Psoas muscle (tissue), 8 donors: ENCODE data around the gene TMEM88. TPM values are rescaled to one million over a fixed set of nuclear protein-coding genes. Genes with fewer than 3 reads are reported as not detected.
A peak's percentile ranks its signal among the peaks of the same experiment; 100 is the strongest.

Source experiments
- ATAC-seq, 4 donors: fragments of 200-7000 bp; cut with Tn5 transposase; one replicate each; pipeline ENCODE4 v1.9.1; 2020; ENCODE audit warnings: moderate library complexity in 3 of 4, mild to moderate bottlenecking in 2 of 4
- DNase-seq, 2 donors: peaks; one replicate each; pipeline ENCODE4 v3.0.0-alpha.2; 2020
- H3K27ac ChIP-seq: fragments of 200-600 bp; one replicate; pipeline ENCODE4 v1.8.0; 2022
- H3K27me3 ChIP-seq, 3 donors: fragments of 200-600 bp in 1 of 3; one replicate each; pipeline versions ENCODE4 v1.6.1 to v1.8.0; 2013 to 2022; ENCODE audit warnings: low read length in 2 of 3, mild to moderate bottlenecking in 2 of 3, moderate library complexity in 1 of 3; ENCODE audit not compliant: insufficient read depth in 3 of 3
- H3K36me3 ChIP-seq, 2 donors: fragments of 200-600 bp in 1 of 2; one replicate each; pipeline versions ENCODE4 v1.6.1 to v1.8.0; 2013 to 2022; ENCODE audit warnings: low read depth in 1 of 2, mild to moderate bottlenecking in 1 of 2, moderate library complexity in 1 of 2; ENCODE audit not compliant: insufficient read depth in 1 of 2
- H3K4me1 ChIP-seq: fragments of 200-600 bp; one replicate; pipeline ENCODE4 v1.8.0; 2022
- H3K4me3 ChIP-seq: fragments of 200-600 bp; one replicate; pipeline ENCODE4 v1.8.0; 2022; ENCODE audit warnings: mild to moderate bottlenecking
- H3K9me3 ChIP-seq: fragments of 200-600 bp; one replicate; pipeline ENCODE4 v1.8.0; 2022
- CTCF ChIP-seq: fragments of 200-600 bp; IDR thresholded peaks from one replicate; pipeline ENCODE4 v1.8.0; 2022; ENCODE audit warnings: antibody characterized with exemption
- WGBS, 3 donors: extraction: QIAGEN DNeasy Blood & Tissue Kit; methylation state at CpG; one replicate each; pipeline versions ENCODE4 v1.1.6 to v1.1.7; 2013; 5-methylcytosine and 5-hydroxymethylcytosine counted together
- intact Hi-C, 2 donors: fragments of 100-400 bp; cut with DNase I; formaldehyde crosslinking; loops; one replicate each; pipeline versions ENCODE4 v1.11.0 to v1.14.2; 2022
- polyA plus RNA-seq, 3 donors: library from polyadenylated mRNA; stranded (reverse); fragments of 200-250 nt; gene quantifications; one replicate each; pipeline ENCODE4 v1.2.3, GENCODE V29; 2013
- total RNA-seq, 4 donors: library from RNA; stranded (reverse); fragmentation: NEBNext Ultra II Directional in 2 of 4; extraction: Animal tissue kit (Norgen Biotek cat#: 25700) in 2 of 4; gene quantifications; one replicate each; pipeline versions ENCODE4 v1.2.1 to v1.2.4, GENCODE V29; 2021 to 2023
- donor health status: healthy with polysubstance abuse.
- donor health status: DM: no; HTN: no; CAD: no; lungs with moderate emphysema.
- donor health status: Bipolar disorder and iron deficiency.
- donor health status: healthy.
- donor health status: DM: yes; HTN: yes; CAD: no.
- donor health status: DM: no; HTN: no; CAD: no.
- donor health status: DM: no; HTN: no; CAD: no.
- donor health status: DM: yes; HTN: yes; CAD: no.

TMEM88 gene
- total and polyA plus RNA-seq, 7 donors = 16.3 to 57.4 (median 24.0) TPM

GRCh38 chr17:7849130-7849750 lies 5.6 kb upstream of the TMEM88 start:
- Histone ChIP-seq H3K36me3 (peaks cover 10 to 88% of the 10 kb centered on the region in 2 donors), H3K27ac (no peak overlapping the region), H3K27me3 (no peaks in the 10 kb centered on the region), H3K4me1 (peaks cover 17% of the 10 kb centered on the region), H3K9me3 (no peaks in the 10 kb centered on the region), H3K4me3 (no peak overlapping the region)
- no peak for ATAC-seq
- TF ChIP-seq CTCF = no peak
- intact Hi-C loops = loop anchor here in 1 of 2 donors (10.0 kb wide), 1 partner anchor 224 kb away; the partner anchor contains the start of gene SAT2
- DNase-seq = peak in 1 of 2 donors; percentile 58
- 83 to 90% (median 84%) methylated on average over 25 to 35 of the region's 35 CpGs for WGBS, 3 donors

- no peak for TF ChIP-seq CTCF
- H3K9me3 ChIP-seq = no peaks in the 10 kb centered on the region
- 77 to 84% (median 81%) methylated on average over 12 of the region's 12 CpGs for WGBS, 3 donors
- H3K27me3 ChIP-seq = no peaks in the 10 kb centered on the region
- no peak overlapping the region for H3K4me3 ChIP-seq
- ATAC-seq = no peak
- peaks cover 10 to 91% of the 10 kb centered on the region in 2 donors for H3K36me3 ChIP-seq
- H3K4me1 ChIP-seq = peaks cover 16% of the 10 kb centered on the region
- intact Hi-C loops = loop anchor here (2.0 to 10.0 kb wide), 4 partner anchors 15 to 225 kb away; partner anchors contain the start of genes KDM6B (in 1 of the 2) and SAT2 (in 1 of the 2)
- no peak for DNase-seq
- H3K27ac ChIP-seq = no peak overlapping the region
Measured at GRCh38 chr17:7849751-7850504, 4.9 kb upstream of the TMEM88 start.

- TF ChIP-seq CTCF = no peak
- Histone ChIP-seq H3K27ac (peak overlapping the region; percentile 16), H3K9me3 (no peaks in the 10 kb centered on the region), H3K27me3 (no peaks in the 10 kb centered on the region), H3K4me1 (peaks cover 13% of the 10 kb centered on the region), H3K36me3 (peaks cover 10 to 82% of the 10 kb centered on the region in 2 donors), H3K4me3 (peak overlapping the region; percentile 22)
- ATAC-seq = peak in 1 of 4 donors; percentile 1
- intact Hi-C loops = loop anchor here (2.0 to 5.0 kb wide), 3 partner anchors 16 to 109 kb away; partner anchors contain the start of gene KDM6B (in 1 of the 2)
- DNase-seq = peak in 1 of 2 donors; percentile 52
- WGBS, 3 donors = 85 to 88% (median 87%) methylated on average over 17 of the region's 17 CpGs
Measured at GRCh38 chr17:7850701-7851437, 4.0 kb upstream of the TMEM88 start.

- peak; percentile 99 for TF ChIP-seq CTCF
- ATAC-seq = peak; percentile 80 to 86 (median 86)
- peak; percentile 90 to 96 for DNase-seq
- Histone ChIP-seq H3K27me3 (no peaks in the 10 kb centered on the region), H3K4me3 (peak overlapping the region; percentile 22), H3K9me3 (no peaks in the 10 kb centered on the region), H3K27ac (peak overlapping the region; percentile 23), H3K4me1 (peaks cover 19% of the 10 kb centered on the region), H3K36me3 (peaks cover 10 to 74% of the 10 kb centered on the region in 2 donors)
- 20 to 21% (median 21%) methylated on average over 58 to 60 of the region's 60 CpGs for WGBS, 3 donors
- intact Hi-C loops = loop anchor here (2.0 to 5.0 kb wide), 3 partner anchors 17 to 109 kb away; partner anchors contain the start of gene KDM6B (in 1 of the 2)
Measured at GRCh38 chr17:7851438-7852261, 3.2 kb upstream of the TMEM88 start.
